ENCODE results near the gene CACNA1C.
A peak's percentile ranks its signal among the peaks of the same experiment; 100 is the strongest.

The CACNA1C gene

DNA sequence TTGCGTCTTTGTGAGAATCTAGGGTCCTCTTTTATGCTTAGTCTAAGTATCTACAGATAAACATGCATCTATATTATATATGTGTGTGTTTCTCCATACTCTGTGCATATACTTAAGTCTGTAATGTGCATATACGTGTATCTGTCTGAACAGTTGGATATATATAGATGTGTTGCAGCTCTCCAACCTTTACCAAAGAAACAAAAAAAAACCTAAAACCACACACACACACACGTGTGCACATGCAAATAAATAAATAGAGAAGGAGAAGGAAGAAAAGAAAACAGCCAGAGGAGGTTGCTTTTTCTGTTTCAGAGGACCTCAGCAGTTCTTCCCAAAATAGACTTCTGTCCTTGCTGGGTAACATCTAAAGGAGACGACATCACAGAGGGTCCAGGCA lies 244.9 kb downstream of the CACNA1C start:
- no peak for DNase-seq
- ATAC-seq: no peak

DNA sequence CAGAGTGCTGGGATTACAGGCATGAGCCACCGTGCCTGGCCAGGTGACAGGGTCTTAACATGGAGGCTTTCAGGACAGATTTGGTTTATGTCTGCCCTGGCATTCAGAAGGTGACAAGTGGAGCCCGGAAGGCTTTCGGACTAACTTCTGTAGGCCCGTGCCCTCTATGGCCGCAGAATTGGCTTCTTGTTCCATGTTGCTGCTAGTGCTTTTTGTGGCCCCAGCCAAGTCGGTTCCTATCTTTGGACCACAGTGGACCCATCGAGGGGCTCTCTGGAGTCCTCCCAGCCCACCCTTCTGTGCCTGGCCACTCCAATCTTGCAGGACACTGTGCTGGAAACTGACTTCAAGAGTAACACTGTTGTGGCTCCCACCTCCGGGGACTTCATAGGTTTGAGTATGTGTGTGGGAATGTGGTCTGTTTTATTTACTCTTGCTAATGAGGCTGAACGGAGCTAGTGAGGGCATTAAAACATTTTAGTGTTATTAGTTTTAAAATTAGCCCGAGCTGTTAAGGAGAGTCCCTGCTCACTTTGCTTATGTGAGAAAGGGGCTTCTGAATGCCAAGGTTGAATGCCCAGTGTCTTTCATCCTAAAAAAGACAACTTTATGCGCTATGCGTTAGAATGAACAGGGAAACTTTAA lies 245.9 kb downstream of the CACNA1C start:
- DNase-seq (no peak), ATAC-seq (no peak)

DNA sequence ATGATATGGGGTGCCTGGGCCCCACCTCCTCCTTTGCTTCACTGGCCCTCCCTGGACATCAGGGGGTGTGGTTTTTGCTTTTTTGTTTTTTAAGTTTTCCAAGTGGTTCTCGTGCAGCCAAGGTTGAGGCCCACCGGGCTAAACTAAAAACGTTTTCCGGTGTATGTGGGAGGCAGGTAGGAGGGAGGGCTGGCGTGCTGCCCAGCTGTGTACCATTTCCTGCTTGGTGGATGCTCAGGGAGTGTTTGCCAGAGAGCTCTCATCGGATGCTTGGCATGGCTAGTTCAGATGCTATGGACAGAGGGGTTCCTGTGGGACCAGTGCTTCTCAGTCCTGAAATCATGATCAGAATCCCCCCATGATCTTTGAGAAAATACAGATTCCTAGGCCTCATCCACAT lies 246.4 kb downstream of the CACNA1C start:
- ATAC-seq (no peak), DNase-seq (peak; percentile 10)

DNA sequence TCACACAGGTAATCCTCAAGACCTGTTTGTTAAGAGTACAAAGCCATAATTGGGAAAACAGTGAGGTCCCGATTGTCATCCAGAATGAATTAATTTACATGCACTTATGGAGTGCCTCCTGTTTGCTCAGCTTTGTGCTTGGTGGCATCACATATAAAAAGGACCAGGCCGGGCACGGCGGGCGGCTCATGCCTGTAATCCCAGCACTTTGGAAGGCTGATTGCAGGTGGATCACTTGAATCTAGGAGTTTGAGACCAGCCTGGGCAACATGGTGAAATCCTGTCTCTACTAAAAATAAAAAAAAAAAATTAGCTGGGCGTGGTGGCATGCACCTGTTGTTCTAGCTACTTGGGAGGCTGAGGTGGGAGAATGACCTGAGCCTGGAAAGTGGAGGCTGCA lies 247.4 kb downstream of the CACNA1C start:
- no peak for DNase-seq
- ATAC-seq: no peak

DNA sequence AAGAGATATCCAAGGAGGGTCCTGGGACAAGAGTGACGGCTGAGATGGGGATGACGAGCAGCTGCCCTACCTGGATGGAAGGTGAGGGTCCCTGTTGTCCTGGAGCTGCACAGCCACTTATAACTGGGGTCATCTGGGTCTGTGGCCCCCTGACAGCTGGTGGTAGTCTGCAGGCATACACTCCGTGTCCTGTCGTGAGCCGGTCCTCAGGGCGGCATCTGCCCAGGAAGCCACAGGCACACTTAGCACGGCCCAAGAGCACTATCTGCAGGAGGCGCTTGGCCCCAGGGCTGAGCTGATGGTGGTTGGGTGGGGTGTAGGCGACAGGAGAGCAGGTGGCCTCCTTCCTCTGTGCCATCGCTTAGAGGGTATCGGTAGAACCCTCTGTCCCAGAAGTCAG lies 248.1 kb downstream of the CACNA1C start:
- DNase-seq (no peak), ATAC-seq (no peak)

DNA sequence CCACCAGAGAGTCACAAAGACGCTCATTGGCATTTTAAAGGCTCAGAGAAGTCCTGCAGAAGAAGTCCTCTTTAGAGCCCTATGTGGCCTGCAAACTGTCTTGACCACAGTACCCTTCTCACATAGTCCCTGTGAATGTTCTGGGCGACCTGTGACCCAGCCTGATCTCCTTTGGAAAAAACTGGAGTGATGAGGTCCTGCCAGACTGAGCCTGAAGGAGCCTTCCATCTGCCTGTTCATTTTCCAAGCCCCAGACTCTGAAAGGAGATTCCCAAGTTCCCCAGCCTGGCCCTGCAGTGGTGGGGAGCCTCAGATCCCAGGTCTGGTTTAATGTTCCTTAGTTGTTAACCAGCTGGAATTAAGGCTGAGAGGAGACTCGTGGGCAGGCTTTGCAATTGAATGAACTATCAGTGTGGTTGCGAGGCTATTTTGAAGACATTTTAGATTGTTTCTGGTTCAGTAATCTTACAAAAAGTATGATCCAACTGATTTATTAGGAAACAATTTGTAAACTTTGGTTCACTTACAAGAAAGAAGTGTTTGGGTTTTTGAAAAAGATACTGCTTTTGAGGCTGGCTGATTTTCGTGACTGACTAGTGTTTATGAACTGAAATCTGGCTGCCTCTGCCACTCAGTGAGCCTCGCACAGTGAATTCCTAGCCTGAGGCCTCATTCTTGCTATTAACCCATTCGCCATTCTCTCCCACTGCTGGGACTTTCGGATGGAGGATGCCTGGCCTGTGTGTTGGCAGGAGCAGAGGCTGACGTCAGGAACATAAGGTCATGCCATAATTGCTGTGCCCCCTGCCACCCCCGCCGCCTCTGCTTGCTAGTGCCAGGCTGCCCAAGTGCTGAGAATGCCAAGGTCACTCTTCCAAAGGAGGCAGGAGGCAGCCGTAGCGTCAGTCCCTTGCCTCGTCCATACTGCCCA lies 249.0 kb downstream of the CACNA1C start:
- DNase-seq (no peak), ATAC-seq (no peak)

DNA sequence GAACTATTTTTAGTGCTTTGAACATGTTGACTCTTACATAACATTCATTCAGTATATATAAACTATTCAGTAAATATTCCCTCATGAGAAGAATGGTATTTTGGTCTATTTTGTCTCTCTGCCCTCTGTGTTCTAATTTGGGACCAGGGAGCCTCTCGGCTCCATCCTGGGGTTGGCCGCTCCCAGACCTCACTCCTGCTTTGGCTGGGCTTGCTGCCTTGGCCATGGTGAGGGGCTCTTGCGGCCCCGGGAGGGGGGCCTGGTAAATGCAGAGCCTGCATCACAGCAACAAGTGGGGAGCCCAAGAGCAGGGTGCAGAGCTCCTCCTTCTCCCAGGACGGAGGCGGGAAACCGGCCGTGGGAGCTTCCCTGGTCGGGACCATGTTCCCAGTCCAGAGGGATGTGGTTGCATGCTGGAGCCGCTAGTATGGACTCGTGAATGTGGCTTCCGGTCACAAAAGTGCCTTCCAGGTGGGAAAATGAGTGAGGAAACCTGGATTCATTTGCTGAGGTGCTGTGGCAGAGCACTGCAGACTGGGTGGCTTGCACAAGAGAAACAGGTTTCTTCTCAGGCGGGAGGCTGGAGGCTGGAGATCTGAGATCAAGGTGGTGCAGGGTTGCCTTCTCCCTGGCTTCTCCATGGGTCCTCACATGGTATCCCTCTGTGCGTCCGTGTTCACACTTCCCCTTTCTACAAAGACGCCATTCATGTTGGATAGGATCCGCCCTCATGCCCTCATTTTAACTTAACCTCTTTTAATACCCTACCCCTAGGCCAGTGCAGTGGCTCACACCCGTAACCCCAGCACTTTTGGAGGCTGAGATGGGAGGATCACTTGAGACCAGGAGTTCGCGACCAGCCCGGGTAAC lies 250.2 kb downstream of the CACNA1C start:
- DNase-seq (no peak), ATAC-seq (no peak)

DNA sequence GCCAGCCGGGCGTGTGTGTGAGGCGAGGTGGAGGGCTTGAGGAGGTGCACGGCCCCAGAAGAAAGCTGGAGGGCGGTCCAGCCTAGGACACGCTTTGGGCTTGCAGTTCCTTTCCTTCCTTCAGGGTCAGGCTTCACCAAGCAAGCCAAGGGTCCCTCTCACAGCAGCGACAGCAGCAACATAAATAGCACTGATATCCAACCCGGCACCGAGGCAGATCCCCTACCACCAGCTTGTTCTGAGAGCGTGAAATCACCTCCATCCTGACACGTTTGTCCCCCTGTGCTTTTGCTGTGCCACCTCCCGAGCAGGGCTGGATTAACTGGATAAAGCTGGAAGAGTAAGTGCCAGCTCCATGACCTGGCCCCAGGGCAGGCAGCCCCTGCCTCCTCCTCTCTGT lies 251.4 kb downstream of the CACNA1C start:
- ATAC-seq (no peak), DNase-seq (no peak)

DNA sequence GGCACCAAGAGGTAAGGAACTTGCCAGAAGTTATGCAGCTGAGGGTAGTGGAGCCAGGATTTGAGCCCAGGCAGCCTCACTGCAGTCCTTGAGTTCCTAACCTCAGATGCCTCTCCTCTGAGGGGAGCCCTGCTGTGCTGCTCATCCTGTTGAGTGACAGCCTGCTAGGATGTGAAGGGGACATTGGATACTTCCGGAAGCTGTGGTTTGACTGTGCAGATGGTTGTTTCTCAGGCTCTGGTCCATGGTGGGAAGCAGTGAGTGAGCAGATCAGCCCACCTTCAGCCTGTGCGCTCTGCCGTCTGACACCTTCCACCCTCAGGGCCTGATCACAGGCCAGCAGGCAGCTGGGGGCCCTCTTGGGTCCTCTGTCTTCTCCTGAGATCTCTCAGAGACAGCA lies 253.2 kb downstream of the CACNA1C start:
- no peak for DNase-seq
- no peak for ATAC-seq

DNA sequence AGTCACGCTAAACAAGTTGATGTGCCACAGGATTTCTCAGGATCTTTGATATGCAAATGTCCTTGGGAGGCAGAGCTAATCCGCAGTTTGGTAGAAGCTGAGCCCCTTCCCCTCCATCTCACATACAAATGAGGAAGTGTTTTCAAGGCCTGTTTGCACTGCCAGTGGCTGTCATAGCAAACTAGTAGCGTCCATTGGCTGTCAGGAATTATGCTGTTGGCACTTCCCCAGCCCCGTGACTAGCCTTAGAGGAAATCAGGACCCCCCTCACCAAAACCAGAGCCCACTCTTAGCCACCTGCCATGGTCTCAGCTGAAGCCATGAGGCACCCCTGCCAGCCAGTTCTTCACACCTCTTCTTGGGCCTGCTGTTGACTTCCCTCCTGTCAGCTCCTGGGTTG lies 253.9 kb downstream of the CACNA1C start:
- no peak for DNase-seq
- no peak for ATAC-seq

DNA sequence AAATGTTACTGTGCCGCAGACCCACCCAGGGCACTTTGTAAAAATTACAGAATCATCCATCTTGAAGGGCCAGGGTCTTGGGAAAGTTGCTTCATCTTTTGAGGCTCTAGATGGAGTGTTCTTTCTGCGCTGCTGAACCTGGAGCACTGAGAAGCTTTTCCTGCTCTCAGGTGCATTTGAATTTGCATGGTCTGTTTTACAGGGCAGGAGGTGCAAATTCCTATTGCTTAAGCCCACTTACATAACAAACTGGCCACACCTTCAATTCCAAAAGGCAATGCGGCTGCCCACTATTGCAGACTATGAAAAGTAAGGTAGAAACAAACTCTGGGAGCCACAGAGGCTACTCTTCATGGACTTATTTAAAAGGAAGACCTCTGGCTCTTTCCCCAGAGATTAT lies 254.8 kb downstream of the CACNA1C start:
- no peak for DNase-seq
- ATAC-seq: no peak

DNA sequence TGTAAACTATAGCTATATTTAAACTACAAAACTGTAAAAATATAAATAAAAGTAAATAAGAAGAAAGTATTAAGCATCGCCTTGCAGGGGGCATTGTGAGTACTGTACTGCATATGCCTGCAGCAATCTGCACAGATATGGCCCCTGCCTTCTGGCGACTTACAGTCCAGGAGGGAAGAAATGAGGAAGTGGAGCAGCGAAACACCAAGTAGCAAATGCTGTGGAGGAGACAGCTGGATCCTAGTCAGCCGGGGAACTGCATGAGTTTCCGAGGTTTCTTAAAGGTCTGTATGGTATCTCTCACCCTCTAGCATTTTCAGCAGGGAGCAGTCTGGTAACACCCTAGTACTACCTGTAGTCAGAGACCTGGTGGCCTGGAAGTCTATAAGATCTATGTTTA lies 256.9 kb downstream of the CACNA1C start:
- no peak for ATAC-seq
- no peak for DNase-seq

DNA sequence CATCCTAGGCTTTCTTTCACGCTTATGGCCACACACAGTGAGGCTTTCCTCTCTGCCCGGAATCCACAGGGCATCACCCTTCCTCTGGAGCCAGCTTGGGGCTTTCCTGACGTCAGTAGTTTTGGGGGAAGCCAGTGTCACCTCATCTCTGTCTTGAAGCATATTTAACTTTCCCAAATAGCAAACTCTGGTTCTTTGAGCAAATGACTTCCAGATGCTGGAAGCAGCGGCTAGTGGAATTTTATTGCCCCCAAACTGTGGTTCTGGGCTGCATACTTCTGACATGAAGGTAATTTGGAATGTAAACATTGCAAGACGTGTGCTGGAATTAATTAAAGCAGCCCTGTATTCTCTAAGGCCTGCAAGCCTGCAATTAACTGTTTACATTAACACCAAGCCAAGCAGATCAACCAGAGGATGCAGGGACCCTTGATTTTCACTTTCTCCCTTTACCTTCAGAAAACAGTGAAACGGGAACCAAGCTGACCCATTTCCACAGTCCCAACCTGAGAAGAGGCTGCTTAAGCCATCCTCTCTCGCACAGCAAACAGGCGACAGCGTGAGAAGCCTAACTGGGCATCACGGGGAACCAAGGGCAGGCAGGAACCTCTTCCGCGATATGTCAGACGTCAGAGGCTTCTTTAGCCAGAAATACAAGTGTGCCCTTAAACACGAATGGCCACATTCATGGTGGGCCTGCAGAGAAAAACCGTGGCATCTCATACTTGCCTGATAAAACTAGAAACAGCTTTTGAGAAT lies 258.4 kb downstream of the CACNA1C start:
- no peak for ATAC-seq

DNA sequence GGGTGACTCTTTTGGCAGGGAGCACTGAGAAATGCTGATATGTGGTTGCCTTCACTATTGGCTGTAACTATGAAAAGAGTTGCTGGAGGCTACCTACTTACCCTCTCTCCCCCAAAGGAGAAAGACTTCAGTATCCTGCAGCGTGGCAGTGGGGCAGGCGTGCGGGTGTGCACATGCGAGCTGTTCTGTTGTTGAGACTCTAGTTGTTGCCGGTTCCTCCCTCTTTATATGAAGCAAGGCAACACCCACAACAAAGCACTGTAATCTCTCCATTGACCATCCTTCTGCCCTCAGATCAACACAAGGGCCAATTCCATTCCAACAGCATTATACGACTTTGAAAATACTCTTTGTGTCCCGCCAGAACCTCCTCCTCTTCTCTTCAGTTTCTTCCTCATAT lies 259.4 kb downstream of the CACNA1C start:
- DNase-seq (no peak), ATAC-seq (no peak)

More for the DNA sequence above, 258.4 kb downstream of the CACNA1C start:
- no peak for DNase-seq

DNA sequence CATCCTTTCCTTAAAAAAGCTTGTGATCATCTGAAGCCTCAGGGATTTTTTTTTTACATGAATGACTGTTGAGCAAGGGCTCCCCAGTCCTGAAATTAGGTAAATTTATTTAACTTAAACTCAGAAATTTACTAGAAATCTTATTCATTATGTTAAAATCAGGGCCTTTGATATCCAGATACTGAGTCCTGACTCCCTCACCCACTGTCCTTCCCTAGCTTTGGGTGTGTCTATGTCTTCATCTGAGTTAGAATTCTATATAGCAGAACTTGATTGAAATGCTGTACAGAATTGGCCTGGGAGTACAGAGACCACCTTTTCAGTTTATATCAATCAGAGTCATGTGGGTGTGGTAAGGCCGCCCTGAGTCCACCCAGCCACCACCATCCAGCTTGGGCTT lies 260.0 kb downstream of the CACNA1C start:
- ATAC-seq: no peak
- DNase-seq: no peak

DNA sequence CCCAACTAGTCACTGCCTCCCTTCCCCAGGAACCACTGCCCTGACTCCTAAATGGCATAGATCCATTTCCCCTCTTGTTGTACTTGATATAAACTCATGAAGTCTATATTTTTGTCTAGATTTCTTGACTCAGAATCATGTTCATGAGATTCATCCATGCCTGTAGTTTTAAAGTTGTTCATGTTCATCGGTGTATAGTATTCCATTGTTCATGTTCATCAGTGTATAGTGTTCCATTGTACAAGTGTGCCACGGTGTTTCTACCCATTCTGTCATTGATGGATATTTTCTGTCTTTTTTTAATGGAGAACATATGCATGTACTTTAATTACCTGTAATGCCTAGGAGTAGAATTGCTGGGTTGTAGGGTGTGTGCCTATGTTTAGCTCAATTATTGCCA lies 261.7 kb downstream of the CACNA1C start:
- ATAC-seq (no peak), DNase-seq (no peak)

DNA sequence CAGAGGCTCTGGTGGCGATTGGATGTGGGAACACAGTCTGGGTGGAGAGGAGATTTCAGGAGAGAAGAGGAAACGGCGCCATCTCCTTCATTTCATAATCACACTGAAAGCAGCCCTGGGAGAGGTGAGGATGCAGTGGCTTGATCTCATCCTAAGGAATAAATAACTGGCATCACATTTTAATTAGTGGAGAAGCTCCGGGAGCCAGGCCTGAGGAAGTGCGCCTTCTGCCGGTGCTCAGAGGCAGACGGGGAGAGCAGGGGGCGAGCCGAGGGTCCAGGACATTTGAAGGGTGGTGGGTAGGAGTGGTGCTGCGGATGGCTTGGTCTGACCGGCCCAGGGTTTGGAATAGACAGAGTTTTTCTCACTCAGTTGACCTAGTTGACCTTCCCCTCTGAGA lies 265.0 kb downstream of the CACNA1C start:
- no peak for ATAC-seq
- no peak for DNase-seq

DNA sequence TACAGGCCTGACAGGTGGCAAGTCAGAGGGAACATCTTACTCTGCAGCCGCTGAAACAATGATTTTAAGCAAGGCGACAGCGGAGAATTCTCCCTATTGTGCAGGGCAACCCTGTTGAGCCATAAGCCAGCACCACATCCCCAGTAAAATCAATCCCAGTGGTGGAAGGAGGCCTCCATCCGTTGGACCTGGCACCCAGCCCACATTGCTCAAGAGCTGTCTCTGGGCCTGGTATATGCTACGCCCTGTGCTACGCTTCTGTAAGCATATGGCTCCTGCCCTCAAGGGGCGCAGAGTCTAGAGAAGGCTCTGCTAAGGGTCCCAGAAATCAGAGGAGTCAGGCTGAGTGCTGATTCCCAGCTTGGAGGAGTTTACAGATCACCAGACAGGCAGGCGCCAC lies 265.5 kb downstream of the CACNA1C start:
- no peak for ATAC-seq

DNA sequence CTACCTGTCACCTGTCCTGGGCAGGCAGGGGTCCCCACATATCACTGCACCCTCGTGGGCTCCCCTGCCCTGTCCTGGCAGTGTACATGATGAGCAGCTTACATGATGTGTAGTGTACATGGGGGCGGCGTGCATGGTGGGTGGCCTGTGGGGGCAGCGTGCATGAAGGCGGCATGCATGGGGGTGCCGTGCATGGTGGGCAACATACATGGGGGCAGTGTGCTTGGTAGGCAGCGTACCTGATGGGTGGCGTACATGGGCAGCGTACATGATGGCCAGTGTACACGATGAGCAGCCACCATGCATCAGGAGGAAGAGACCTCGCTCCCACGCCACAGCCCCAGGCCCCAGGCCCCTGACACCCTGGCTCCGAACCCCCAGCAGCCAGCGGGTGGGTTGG lies 266.3 kb downstream of the CACNA1C start:
- no peak for DNase-seq
- ATAC-seq: no peak

More for the DNA sequence above, 265.5 kb downstream of the CACNA1C start:
- DNase-seq: no peak

DNA sequence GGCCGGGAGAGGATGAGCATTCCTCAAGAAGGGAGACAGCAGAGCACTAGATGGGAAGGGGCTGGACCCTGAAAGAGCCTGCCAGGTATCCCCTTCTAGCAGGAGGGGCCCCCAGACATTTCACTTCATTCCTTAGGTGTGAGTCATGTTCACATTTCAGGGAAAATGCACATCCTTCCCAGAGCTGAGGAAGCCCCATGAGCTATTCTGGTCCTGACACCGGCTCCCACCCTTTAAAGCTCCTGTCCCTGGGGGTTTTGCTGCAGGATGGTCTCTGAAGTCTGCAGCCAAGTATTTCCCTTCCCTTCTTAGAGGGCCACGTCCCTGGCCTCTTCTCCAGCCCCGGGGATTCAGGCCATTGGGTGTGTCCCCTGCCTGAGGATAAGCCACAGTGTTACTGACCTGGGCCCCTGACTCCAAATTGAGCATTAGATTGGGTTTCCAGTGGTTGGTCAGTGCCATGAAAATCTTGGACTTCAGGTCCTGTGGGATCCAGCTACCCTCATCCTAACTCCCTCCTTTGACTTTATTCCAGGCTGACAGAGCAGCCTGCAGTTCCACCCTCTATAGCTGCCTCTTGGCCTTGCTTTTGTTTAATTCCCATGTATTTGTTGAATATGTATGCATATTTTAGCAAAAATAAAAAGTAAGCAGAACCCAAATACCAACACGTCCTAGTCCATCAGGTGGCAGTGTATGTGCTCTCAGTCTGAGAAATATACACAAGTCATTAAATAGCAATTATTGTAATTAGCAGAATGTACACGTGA lies 267.1 kb downstream of the CACNA1C start:
- no peak for DNase-seq
- no peak for ATAC-seq

DNA sequence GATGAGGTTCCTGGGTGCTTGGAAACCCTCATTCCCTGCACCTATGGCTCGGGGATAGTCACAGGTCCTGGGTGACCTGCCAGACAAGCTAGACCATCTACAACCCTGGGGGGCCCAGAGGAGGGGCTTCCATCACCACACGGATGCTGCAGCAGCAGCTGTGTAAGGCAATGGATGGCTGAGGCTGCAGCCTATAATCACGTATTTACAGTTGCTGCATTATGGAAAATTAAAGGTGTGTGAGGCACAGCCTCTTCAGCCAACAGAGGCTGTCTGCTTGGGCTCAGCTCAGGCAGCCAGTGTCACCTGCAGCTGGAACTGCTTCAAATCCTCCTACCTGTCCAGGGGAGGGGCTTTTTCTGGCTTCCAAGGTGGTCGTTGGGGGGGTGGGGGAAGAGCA lies 268.1 kb downstream of the CACNA1C start:
- ATAC-seq: no peak
- DNase-seq: no peak

Data from stimulated activated naive CD8-positive, alpha-beta T cell treated with anti-CD3 and anti-CD28 coated beads, Interleukin-15, Interleukin-2, amounts not matched to agents 100 U/mL and 50 U/mL, for 24 hours (primary cell).